HG03442 (cell line): ENCODE measurements around the gene PEG3.

ENCODE experiments used
- ATAC-seq: cut with Tn5 transposase; IDR thresholded peaks from one replicate; pipeline ENCODE4 v1.9.1; 2021; ENCODE audit warnings: mild to moderate bottlenecking, moderate library complexity; ENCODE audit not compliant: unreplicated experiment

The PEG3 gene

DNA sequence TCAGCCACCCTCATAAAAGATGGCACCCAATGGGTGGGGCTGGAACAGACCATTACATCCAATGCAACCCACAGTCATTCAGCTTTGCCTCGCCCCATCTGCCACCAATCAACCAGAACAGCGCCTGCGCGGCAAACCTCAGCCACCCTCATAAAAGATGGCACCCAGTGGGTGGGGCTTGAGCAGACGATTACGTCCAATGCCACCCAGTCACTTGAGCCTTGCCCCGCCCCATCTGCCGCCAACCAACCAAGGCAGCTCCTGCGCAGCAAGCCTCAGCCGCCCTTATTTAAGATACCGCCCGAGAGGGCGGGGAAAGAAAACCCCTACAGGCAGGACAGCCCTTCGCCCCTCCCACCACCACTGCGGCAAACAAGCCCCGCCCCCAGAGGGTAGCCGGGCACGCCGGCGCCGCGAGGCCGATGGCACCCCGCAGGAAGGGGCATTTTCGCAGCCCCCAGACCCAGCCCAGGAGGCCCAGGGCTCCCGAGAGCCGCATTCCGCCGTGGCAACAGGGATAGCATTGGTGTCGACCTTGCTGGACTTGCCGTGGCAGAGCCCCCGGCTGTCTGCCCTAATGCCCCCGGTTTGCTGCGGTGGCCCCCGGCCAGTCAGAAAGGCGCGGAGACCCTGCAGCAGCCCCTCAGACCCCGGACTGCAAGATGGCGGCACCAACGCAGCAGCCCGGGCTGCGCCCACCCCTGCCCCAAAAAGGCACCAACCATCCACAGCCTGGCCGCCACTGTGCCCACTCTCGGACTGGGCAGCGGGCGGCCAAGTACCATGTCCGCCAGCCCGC is 675 bp downstream of the PEG3 start:
- ATAC-seq = no peak

- no peak for ATAC-seq
These were observed 1.4 kb downstream of the PEG3 start for GRCh38 chr19:56838909-56839651.

DNA sequence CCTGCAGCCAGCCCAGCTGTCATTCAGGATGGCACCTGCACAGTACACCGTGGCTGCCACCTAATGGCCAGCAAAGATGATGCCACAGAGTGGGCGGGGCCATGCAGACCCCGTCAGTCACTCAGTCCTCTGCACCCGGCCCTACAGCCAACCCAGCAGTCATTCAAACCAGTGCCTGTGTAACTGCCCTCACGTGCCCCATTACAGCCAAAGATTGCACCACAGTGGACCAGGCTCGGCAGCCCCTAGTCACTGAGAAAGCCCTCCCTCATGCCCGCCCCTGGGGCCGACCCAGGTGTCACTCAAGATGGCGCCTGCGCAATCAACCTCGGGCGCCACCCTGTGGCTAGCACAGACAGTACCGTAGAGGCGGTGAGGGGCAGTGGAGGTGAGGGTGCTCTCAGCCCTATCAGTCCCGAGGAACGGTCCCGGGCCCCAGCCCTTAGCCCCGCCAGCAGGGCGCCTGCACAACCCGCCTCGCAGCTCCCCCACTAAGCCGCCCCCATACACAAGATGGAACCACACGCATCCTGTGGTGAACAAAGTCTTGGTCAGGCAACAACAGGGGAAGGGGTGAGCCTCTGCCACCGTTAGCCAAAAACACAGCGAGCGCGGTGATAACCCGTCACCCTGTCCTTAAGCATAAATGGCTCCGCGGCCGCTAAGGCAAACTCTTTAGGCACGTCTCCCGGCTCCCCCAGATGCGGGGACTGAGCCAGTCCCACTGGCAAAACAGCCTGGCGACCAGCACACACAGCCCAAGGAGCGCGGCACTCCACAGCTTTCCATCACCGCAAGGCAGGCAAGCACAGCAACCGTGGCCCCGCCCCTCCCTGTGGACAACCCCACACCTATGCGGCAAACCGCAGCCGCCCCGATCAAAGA is 2.3 kb downstream of the PEG3 start:
- no peak for ATAC-seq

DNA sequence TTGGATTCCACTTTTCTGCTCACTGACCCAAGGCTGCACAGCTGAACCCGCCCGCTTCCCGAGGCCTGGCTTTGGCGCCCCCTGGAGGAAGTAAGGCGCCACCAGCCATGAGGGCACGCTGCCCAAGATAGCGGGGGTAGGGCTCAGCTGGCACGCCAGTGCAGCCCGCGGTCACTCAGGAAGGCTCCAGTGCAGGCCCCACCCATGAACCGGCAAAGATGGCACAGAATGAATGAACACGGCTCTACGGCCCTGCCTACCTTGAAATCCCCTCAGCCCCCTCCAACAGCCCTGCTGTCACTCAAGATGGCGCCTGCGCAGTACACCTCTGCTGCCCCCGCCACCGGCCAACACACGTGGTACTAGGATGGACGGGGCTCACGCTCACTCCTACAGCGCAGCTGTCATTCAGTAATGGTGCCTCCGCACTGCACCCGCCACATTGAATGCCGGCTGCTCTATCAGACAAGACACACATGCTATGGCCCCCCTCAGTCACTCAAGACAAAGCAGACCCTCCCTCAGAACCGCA is 3.0 kb downstream of the PEG3 start:
- no peak for ATAC-seq

DNA sequence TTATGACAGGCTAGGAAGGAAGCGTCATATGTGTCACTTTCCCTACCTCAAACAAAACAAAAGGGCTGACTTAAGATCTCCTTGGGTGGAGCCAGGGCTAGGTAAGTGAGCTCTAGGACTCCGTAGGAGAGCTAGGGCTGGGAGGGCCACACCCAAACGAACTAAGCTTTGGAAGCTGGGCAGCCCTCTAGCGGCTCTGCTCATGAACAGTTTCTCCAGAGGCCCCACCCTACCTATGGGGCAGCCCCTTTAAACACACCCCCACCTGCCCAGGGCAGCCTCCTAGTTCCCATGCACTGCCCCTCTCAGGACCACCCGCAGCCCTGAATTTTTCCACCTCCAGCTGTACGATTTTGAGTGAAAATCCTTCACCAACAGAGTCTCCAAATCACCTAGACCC is 3.5 kb downstream of the PEG3 start:
- no peak for ATAC-seq

DNA sequence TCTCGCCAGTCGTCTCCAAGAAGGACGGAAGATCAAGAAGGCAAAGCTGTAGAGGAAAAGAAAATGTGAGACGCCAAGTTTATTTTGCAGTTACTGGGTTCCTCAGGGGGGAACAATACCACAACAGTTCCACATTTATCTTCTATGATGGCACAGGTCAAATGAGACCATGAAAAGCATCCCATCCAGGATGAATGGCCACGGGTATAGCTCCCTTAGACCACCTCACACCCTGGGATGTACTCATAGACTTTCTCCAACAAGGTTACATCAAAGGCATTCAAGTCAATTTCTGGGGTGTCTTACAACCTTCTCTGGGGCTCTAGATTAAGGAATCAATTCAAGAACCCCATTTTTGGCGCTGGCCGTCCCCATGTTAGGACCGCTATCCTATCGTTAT is 4.5 kb downstream of the PEG3 start:
- no peak for ATAC-seq

GRCh38 chr19:56835401-56835800 is 5.1 kb downstream of the PEG3 start:
- ATAC-seq = no peak

- ATAC-seq = no peak
These were observed 5.8 kb downstream of the PEG3 start for GRCh38 chr19:56834564-56835375.

- no peak for ATAC-seq
These were observed 8.1 kb downstream of the PEG3 start for GRCh38 chr19:56832352-56832928.

DNA sequence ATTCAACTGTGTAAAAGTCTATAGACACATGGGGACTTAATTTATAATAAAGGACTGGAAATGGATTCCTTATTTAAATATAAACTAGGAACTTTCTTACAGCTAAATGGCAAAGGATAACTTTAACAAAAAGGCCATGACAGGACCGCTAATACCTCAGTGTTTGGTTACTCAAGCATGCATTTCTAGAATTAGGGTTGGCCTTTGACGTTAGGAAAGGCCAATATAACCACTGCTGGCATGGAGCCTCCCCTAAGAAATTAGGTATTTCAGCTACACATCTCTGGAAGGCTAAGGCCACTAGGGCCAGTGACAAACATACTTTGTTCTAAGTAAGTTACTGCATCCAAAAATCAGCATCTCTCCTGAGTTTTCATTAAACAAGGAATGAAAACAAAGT is 9.3 kb downstream of the PEG3 start:
- no peak for ATAC-seq

GRCh38 chr19:56829596-56829995 is 10.9 kb downstream of the PEG3 start:
- no peak for ATAC-seq

- ATAC-seq = no peak
These were observed 12.8 kb downstream of the PEG3 start for GRCh38 chr19:56827708-56828107.

DNA sequence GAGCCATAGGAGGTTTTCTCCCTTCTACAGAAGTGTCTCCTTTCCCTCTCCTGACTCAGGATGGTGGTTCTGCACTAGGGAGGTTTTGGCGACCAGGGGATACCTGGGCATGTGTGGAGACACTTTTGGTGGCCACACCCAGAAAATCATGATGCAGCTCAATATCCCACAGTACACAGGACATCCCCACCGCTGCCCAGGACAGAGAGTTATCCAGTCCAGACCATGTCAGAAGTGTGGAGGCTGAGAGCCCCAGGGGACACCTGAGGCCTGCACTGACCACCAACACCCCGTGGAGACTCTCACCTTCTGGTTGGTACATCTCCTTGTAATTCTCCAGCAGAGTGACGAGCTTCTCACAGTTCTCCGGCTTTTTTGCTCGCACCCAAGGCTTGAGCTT is 16.6 kb downstream of the PEG3 start:
- ATAC-seq = no peak

DNA sequence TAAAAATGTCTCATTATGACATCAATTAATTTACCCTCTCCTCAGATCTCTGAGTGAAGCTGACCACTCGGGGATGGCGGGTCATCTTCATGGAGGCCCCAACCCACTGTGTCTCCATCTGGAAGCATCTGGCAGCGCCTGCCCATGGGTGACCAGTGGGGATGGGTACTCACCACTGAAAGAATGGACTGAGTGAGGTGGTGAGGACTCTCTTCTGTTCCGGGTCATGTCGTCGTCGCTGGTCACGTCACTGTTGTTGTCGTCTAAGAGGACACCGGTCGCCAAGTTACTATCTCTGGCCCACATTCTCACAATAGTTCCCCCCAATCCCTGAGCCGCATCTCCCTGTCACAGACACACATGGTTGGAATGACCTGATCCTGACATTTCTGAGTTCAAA is 17.1 kb downstream of the PEG3 start:
- ATAC-seq = no peak

DNA sequence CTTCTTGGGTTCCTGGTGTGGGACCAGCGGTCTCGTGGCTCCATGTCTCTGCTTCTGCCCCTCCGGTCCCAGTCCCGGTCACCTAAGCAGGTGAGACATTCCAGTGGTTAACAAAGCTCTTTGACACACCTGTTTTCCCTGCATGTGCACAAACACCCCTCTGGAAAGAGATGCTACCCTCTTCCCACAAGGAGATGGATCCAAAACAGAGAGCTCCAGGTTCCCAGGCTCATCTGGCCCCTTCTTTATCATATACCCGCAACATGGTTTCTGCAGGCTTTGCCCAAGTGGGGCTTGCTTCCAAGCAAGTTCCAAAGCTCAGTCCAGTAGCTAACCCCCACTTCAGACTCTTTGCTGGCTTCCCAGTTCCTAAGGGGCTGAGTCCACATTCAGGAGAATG is 17.8 kb downstream of the PEG3 start:
- ATAC-seq = no peak

GRCh38 chr19:56821675-56822074 is 18.9 kb downstream of the PEG3 start:
- no peak for ATAC-seq

DNA sequence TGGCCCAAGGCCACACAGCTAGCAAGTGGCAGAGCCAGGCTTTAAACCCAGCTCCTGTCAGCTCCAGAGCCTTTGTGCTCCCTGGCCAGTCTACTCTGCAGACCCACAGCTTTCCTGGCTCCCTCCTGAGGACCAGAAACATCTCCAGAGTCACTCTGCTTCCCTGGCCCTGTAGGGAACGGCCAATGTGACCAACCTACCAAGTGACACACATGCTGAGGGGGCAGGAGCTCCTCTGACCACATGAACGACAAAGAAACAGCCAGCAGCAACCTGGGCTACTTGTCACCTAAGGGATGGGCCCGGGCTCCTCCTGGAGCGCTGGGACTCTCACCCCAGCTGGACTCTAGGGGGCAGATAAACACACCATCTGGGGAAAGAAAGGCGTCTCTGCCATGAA is 19.3 kb downstream of the PEG3 start:
- ATAC-seq = no peak

DNA sequence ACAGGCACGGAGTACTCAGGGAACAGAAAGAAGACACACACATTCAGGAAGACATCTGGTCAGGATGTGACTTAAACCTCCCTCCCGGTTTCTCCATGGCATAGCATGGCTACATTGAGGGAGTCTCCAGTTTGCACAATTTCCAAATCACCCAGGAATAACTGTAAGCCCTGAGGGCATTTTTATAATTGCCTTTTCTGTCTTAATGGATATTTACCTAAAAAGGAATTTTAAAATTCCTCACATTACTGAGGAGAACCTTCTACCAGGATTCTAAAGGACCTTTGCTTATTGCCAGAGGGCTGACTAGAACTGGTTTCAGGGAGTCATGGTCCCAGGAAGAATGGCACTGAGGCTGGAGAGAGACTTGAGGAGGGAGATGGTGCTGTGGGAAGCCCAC is 21.4 kb downstream of the PEG3 start:
- no peak for ATAC-seq

GRCh38 chr19:56814656-56815055 is 25.9 kb downstream of the PEG3 start:
- no peak for ATAC-seq

DNA sequence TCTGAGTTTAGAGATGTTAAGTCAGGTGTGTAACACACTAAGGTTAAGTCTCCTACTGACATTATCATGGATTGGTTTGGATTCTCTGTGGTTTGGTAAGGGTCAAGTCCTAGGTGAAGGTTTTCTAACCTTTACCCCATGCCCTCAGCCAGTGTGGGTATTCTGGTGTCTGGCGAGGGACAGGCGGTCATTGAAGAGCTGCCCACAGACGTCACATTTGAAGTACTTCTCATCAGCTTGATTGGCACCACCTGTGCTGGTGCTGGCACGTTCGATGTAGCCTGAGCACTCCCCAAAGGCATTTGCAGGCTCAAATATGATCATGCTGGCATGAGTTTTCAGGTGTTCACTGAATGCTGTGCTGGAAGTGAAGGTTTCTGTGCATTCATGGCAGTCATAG is 27.0 kb downstream of the PEG3 start:
- no peak for ATAC-seq
